HCT116 (cell line): ENCODE results near the gene CASP12.

Experiments
- CTCF ChIP-seq, 3 experiments: fragments of 200-600 bp in 1 of 3; sonication (generic) in 1 of 3; IDR thresholded peaks in 2 of 3; conservative IDR thresholded peaks in 1 of 3; 2 replicates each; pipeline ENCODE4 v1.5.1; 2012 to 2017; ENCODE audit warnings: low read depth in 2 of 3, low read length in 2 of 3, antibody characterized with exemption in 1 of 3, borderline replicate concordance in 1 of 3, control low read depth in 1 of 3, mild to moderate bottlenecking in 1 of 3, mixed read lengths in 1 of 3, mixed run types in 1 of 3, moderate library complexity in 1 of 3; ENCODE audit not compliant: insufficient read depth in 1 of 3
- JUND ChIP-seq: IDR thresholded peaks from 2 replicates; pipeline ENCODE4 v1.6.1; 2012
- MAX ChIP-seq: IDR thresholded peaks from 2 replicates; pipeline ENCODE4 v1.6.1; 2012
- POLR2A ChIP-seq: IDR thresholded peaks from 2 replicates; pipeline ENCODE4 v1.7.0; 2011; ENCODE audit warnings: borderline replicate concordance; ENCODE audit not compliant: insufficient read depth, insufficient read length; ENCODE audit errors: extremely low read depth
- POLR2AphosphoS5 ChIP-seq: IDR thresholded peaks from 2 replicates; pipeline ENCODE4 v1.6.1; 2011; ENCODE audit warnings: mild to moderate bottlenecking, low read depth, low read length, moderate library complexity
- RAD21 ChIP-seq: IDR thresholded peaks from 2 replicates; pipeline ENCODE4 v1.6.1; 2012; ENCODE audit warnings: low read depth, mild to moderate bottlenecking
- SIN3A ChIP-seq: IDR thresholded peaks from 2 replicates; pipeline ENCODE4 v1.6.1; 2012; ENCODE audit warnings: low read depth
- SRF ChIP-seq: IDR thresholded peaks from 2 replicates; pipeline ENCODE4 v1.6.1; 2012; ENCODE audit warnings: low read depth
- YY1 ChIP-seq: IDR thresholded peaks from 2 replicates; pipeline ENCODE4 v1.6.1; 2011; ENCODE audit warnings: low read length, low read depth, moderate library complexity, mild to moderate bottlenecking; ENCODE audit not compliant: insufficient replicate concordance; ENCODE audit errors: extremely low read depth

- no peak for TF ChIP-seq CTCF (IDR thresholded peaks at IDR 0.05 in 2 of 3, conservative IDR thresholded peaks at IDR 0.05 in 1 of 3; ENCODE audit: borderline replicate concordance in 1 of 3, insufficient read depth in 1 of 3, low read depth in 2 of 3, low read length in 2 of 3)
- TF ChIP-seq POLR2A: no peak
- TF ChIP-seq SRF: no peak
- TF ChIP-seq SIN3A: no peak
- TF ChIP-seq POLR2AphosphoS5: no peak
- TF ChIP-seq YY1: no peak
- no peak for TF ChIP-seq JUND
- no peak for TF ChIP-seq MAX
- TF ChIP-seq RAD21: no peak
These were observed 389 bp upstream of the CASP12 start for GRCh38 chr11:104898685-104899013.
